Omental fat pad (tissue), 4 donors: ENCODE data around the gene C5orf47. TPM values are rescaled to one million over a fixed set of nuclear protein-coding genes. Genes with fewer than 3 reads are reported as not detected.
A peak's percentile ranks its signal among the peaks of the same experiment; 100 is the strongest.

Experiments used
- ATAC-seq: fragments of 150-250 bp; one replicate; pipeline ENCODE4 v1.9.1; 2016; ENCODE audit warnings: mild to moderate bottlenecking, moderate library complexity; ENCODE audit not compliant: low FRiP score
- DNase-seq: peaks from one replicate; pipeline ENCODE4 v3.0.0-alpha.2; 2019; ENCODE audit warnings: low spot score
- CTCF ChIP-seq, 3 donors: fragments of 450-650 bp; IDR thresholded peaks; one replicate each; pipeline ENCODE4 v1.5.1; 2016 to 2017; ENCODE audit warnings: antibody characterized with exemption in 3 of 3, mild to moderate bottlenecking in 3 of 3, moderate library complexity in 2 of 3
- total RNA-seq, 4 donors: library from RNA; depleted of rRNA; stranded (reverse); fragments of >200 nt; gene quantifications; one replicate each; pipeline ENCODE4 v1.1.0, GENCODE V29; 2016

C5orf47 gene
- total RNA-seq, 4 donors from 2014 or later = 0.19 TPM; not detected in 3

GRCh38 chr5:174030286-174030685 lies 41.3 kb downstream of the C5orf47 start:
- DNase-seq = no peak
- ATAC-seq = no peak
- TF ChIP-seq CTCF (IDR thresholded peaks at IDR 0.05) = no peak

- ATAC-seq = no peak
- no peak for TF ChIP-seq CTCF (IDR thresholded peaks at IDR 0.05)
These were observed 55.7 kb downstream of the C5orf47 start for GRCh38 chr5:174044466-174045254.

GRCh38 chr5:174045470-174046025 lies 56.6 kb downstream of the C5orf47 start, which contains the start of gene NSG2:
Gene NSG2, plus strand, starts transcription at chr5:174045706. Its CDS starts 1,050 bp downstream, at chr5:174046756.
- TF ChIP-seq CTCF (IDR thresholded peaks at IDR 0.05) = no peak
- peak; percentile 54 for ATAC-seq
- no peak for DNase-seq

More at GRCh38 chr5:174044466-174045254, 55.7 kb downstream of the C5orf47 start:
- DNase-seq = no peak

GRCh38 chr5:174046558-174046957 lies 57.6 kb downstream of the C5orf47 start:
- ATAC-seq (no peak), DNase-seq (no peak)
- TF ChIP-seq CTCF (IDR thresholded peaks at IDR 0.05) = no peak

GRCh38 chr5:174047472-174048099 lies 58.6 kb downstream of the C5orf47 start:
- DNase-seq (no peak), ATAC-seq (no peak)
- no peak for TF ChIP-seq CTCF (IDR thresholded peaks at IDR 0.05)

GRCh38 chr5:174052636-174053035 lies 63.7 kb downstream of the C5orf47 start:
- no peak for TF ChIP-seq CTCF (IDR thresholded peaks at IDR 0.05)
- ATAC-seq = no peak
- DNase-seq = no peak
